ENCODE data around the gene BLOC1S6.
A peak's percentile ranks its signal among the peaks of the same experiment; 100 is the strongest.

GRCh38 chr15:45587095-45587862, at the start of gene BLOC1S6:
- TF ChIP-seq CTCF (IDR thresholded peaks at IDR 0.05) (no peak), POLR2A (IDR thresholded peaks at IDR 0.05) (peak in 1 of 2 donors; percentile 71), EP300 (IDR thresholded peaks at IDR 0.05) (no peak), POLR2AphosphoS5 (IDR thresholded peaks at IDR 0.05) (peak; percentile 72 to 92 (median 85))

Data from suprapubic skin (tissue), 4 donors.